Right cardiac atrium (tissue), 5 donors: ENCODE measurements around the gene NINJ2. TPM values are rescaled to one million over a fixed set of nuclear protein-coding genes. Genes with fewer than 3 reads are reported as not detected.

Source experiments
- ATAC-seq, 2 donors: fragments of 200-7000 bp; cut with Tn5 transposase; one replicate each; pipeline versions ENCODE4 v1.8.0 to v1.9.1; 2020; ENCODE audit warnings: moderate library complexity in 2 of 2, mild to moderate bottlenecking in 1 of 2
- DNase-seq, 3 donors: peaks; one replicate each; pipeline ENCODE4 v3.0.0-alpha.2; 2020
- H3K27ac ChIP-seq: one replicate; pipeline ENCODE4 v1.5.1; 2013; ENCODE audit warnings: mild to moderate bottlenecking, low read length, control low read depth, moderate library complexity
- H3K27me3 ChIP-seq: one replicate; pipeline ENCODE4 v1.6.1; 2013; ENCODE audit not compliant: control insufficient read depth, insufficient read depth
- H3K4me1 ChIP-seq: one replicate; pipeline ENCODE4 v1.6.1; 2013; ENCODE audit warnings: low read length; ENCODE audit not compliant: control insufficient read depth, insufficient read depth
- H3K4me3 ChIP-seq: one replicate; pipeline ENCODE4 v1.5.1; 2013; ENCODE audit warnings: low read length, control low read depth
- H3K9me3 ChIP-seq: one replicate; pipeline ENCODE4 v1.6.1; 2013; ENCODE audit warnings: low read length; ENCODE audit not compliant: control insufficient read depth
- WGBS: extraction: QIAGEN DNeasy Blood & Tissue Kit; methylation state at CpG from one replicate; pipeline ENCODE4 v1.1.7; 2013; 5-methylcytosine and 5-hydroxymethylcytosine counted together
- intact Hi-C, 4 donors: fragments of 100-400 bp; cut with DNase I; formaldehyde crosslinking; loops; one replicate each; pipeline versions ENCODE4 v1.11.0 to v1.14.0; 2022 to 2023
- polyA plus RNA-seq: library from polyadenylated mRNA; stranded (reverse); fragments of 200-250 nt; gene quantifications from one replicate; pipeline ENCODE4 v1.2.3, GENCODE V29; 2013
- total RNA-seq, 4 donors: library from RNA; stranded (reverse); fragmentation: NEBNext Ultra II Directional; extraction: Animal tissue kit (Norgen Biotek cat#: 25700); gene quantifications; one replicate each; pipeline ENCODE4 v1.2.1, GENCODE V29; 2021
- donor health status: healthy with polysubstance abuse.
- donor health status: DM: no; HTN: yes; CAD: no.
- donor health status: DM: no; HTN: no; CAD: no.
- donor health status: DM: no; HTN: yes; CAD: no; lungs with severe emphysema.
- donor health status: DM: yes; HTN: yes; CAD: no.

NINJ2 gene
- total and polyA plus RNA-seq, 5 donors, result 3.6 to 7.4 (median 5.5) TPM

- H3K4me3 ChIP-seq, result no peak overlapping the region
- no peaks in the 10 kb centered on the region for H3K9me3 ChIP-seq
- ATAC-seq (no peak), DNase-seq (no peak)
- intact Hi-C loops, result no loop called here
- H3K27me3 ChIP-seq, result no peaks in the 10 kb centered on the region
- 90% methylated on average over 3 of the region's 3 CpGs for WGBS
- H3K4me1 ChIP-seq, result peaks cover 27% of the 10 kb centered on the region
- H3K27ac ChIP-seq, result no peak overlapping the region
Observed at GRCh38 chr12:611721-612120, 51.5 kb downstream of the NINJ2 start.

DNA sequence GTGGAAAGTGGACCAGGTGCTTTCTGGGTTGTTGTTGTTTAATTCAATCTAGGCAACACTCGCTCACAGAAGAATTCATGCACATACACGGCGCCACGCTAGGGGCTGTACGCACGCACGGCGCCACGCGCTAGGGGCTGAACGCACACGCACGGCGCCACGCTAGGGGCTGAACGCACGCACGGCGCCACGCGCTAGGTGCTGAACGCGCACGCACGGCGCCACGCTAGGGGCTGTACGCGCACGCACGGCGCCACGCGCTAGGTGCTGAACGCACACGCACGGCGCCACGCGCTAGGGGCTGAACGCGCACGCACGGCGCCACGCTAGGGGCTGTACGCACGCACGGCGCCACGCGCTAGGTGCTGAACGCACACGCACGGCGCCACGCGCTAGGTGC, 54.3 kb downstream of the NINJ2 start:
- no peaks in the 10 kb centered on the region for H3K9me3 ChIP-seq
- peaks cover 17% of the 10 kb centered on the region for H3K4me1 ChIP-seq
- no peak for ATAC-seq
- no peak overlapping the region for H3K4me3 ChIP-seq
- intact Hi-C loops, result loop anchor here in 1 of 4 donors (5.0 kb wide), 1 partner anchor 33 kb away; no protein-coding TSS in a partner anchor
- no peaks in the 10 kb centered on the region for H3K27me3 ChIP-seq
- WGBS, result 95% methylated on average over 58 of the region's 58 CpGs
- H3K27ac ChIP-seq, result no peak overlapping the region
- DNase-seq, result no peak

DNA sequence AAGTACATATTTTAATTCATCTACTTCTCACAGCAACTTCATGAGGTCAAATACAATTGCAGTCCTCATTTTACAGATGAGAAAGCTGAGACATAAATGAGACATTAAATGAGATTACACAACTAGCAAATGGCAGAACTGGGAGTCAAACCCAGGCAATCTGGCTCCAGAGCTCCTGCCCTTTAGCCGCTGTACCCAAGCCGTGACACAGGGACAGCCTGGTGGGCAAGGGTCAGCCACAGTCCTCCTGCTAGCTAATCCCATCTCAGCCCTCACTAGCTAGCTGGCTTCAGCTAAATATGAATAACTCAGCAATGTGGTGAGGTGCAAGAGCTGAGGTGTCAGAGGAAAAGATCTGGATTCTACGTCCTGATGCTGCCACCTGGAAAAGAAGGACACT, 54.8 kb downstream of the NINJ2 start:
- no peak for DNase-seq
- intact Hi-C loops, result loop anchor here in 1 of 4 donors (5.0 kb wide), 1 partner anchor 34 kb away; no protein-coding TSS in a partner anchor
- H3K27ac ChIP-seq, result no peak overlapping the region
- 89% methylated on average over 3 of the region's 3 CpGs for WGBS
- peaks cover 16% of the 10 kb centered on the region for H3K4me1 ChIP-seq
- H3K27me3 ChIP-seq, result no peaks in the 10 kb centered on the region
- no peak overlapping the region for H3K4me3 ChIP-seq
- no peaks in the 10 kb centered on the region for H3K9me3 ChIP-seq
- ATAC-seq, result no peak

- Histone ChIP-seq H3K4me1 (peaks cover 16% of the 10 kb centered on the region), H3K9me3 (no peaks in the 10 kb centered on the region), H3K4me3 (no peak overlapping the region), H3K27me3 (no peaks in the 10 kb centered on the region), H3K27ac (peak overlapping the region; percentile 74)
- ATAC-seq (peak; percentile 74 to 78), DNase-seq (peak; percentile 81 to 89 (median 86))
- intact Hi-C loops, result loop anchor here in 1 of 4 donors (5.0 kb wide), 1 partner anchor 35 kb away; no protein-coding TSS in a partner anchor
- WGBS, result 9% methylated on average over 5 of the region's 5 CpGs
Observed at GRCh38 chr12:607541-608001, 55.7 kb downstream of the NINJ2 start.

- H3K4me1 ChIP-seq, result peaks cover 14% of the 10 kb centered on the region
- H3K4me3 ChIP-seq, result no peak overlapping the region
- ATAC-seq, result no peak
- DNase-seq, result no peak
- no peak overlapping the region for H3K27ac ChIP-seq
- intact Hi-C loops, result loop anchor here in 1 of 4 donors (5.0 kb wide), 1 partner anchor 37 kb away; no protein-coding TSS in a partner anchor
- no peaks in the 10 kb centered on the region for H3K9me3 ChIP-seq
- H3K27me3 ChIP-seq, result no peaks in the 10 kb centered on the region
- 68% methylated on average over 7 of the region's 7 CpGs for WGBS
Observed at GRCh38 chr12:604956-605355, 58.3 kb downstream of the NINJ2 start.

DNA sequence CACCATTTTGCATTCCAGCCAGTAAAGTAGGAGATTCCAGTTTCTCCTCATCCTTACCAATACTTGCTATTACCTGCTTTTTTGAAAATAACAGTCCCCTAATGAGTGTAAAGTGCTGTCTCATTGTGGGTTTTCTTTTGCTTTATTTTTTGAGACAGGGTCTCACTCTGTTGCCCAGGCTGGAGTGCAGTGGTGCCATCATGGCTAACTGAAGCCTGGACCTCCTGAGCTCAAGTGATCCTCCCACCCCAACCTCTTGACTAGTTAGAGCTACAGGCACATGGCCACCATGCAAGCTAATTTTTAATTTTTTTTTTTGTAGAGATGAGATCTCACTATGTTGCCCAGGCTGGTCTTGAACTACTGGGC, 60.6 kb downstream of the NINJ2 start:
- H3K9me3 ChIP-seq, result no peaks in the 10 kb centered on the region
- intact Hi-C loops, result no loop called here
- peaks cover 13% of the 10 kb centered on the region for H3K4me1 ChIP-seq
- no peak for ATAC-seq
- no peaks in the 10 kb centered on the region for H3K27me3 ChIP-seq
- no peak overlapping the region for H3K4me3 ChIP-seq
- no peak overlapping the region for H3K27ac ChIP-seq
- DNase-seq, result no peak

DNA sequence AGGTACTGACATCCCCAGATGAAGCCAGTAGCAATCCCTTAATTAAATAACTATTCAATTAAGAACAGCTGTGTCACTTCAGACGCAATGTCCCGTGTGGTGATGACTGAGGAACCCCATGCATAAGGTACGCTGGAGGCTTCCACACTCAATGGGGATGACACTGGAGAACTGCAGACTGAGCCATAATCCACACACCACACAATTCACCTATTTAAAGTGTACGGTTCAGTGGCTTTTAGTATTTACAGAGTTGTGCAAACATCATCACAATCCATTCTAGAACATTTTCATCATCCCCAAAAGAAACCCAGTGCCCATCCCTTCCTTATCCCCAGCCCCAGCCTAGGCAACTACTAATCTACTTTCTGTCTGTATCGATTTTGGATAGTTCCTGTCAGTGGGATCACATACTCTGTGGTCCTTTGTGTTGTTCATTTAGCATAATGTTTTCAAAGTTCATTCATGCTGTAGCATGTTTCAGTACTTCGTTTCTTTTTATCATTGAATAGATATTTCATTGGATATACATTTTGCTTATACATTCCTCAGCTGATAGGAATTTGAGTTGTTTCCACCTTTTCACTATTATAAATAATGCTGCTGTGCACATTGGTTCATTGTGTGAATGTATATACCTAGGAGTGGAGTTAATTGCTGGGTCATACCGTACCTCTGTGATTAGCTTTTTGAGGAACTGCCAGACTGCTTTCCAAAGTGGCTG, 61.1 kb downstream of the NINJ2 start:
- H3K4me3 ChIP-seq, result no peak overlapping the region
- no peaks in the 10 kb centered on the region for H3K27me3 ChIP-seq
- no peak for DNase-seq
- ATAC-seq, result no peak
- 73% methylated on average over 7 of the region's 7 CpGs for WGBS
- intact Hi-C loops, result no loop called here
- no peak overlapping the region for H3K27ac ChIP-seq
- peaks cover 12% of the 10 kb centered on the region for H3K4me1 ChIP-seq
- no peaks in the 10 kb centered on the region for H3K9me3 ChIP-seq

- DNase-seq, result peak in 1 of 3 donors; percentile 39
- H3K4me3 ChIP-seq, result no peak overlapping the region
- no peak overlapping the region for H3K27ac ChIP-seq
- no peaks in the 10 kb centered on the region for H3K27me3 ChIP-seq
- 94% methylated on average over 13 of the region's 13 CpGs for WGBS
- H3K9me3 ChIP-seq, result no peaks in the 10 kb centered on the region
- no peak for ATAC-seq
- intact Hi-C loops, result no loop called here
- H3K4me1 ChIP-seq, result peaks cover 8% of the 10 kb centered on the region
Observed at GRCh38 chr12:599756-600155, 63.5 kb downstream of the NINJ2 start.

DNA sequence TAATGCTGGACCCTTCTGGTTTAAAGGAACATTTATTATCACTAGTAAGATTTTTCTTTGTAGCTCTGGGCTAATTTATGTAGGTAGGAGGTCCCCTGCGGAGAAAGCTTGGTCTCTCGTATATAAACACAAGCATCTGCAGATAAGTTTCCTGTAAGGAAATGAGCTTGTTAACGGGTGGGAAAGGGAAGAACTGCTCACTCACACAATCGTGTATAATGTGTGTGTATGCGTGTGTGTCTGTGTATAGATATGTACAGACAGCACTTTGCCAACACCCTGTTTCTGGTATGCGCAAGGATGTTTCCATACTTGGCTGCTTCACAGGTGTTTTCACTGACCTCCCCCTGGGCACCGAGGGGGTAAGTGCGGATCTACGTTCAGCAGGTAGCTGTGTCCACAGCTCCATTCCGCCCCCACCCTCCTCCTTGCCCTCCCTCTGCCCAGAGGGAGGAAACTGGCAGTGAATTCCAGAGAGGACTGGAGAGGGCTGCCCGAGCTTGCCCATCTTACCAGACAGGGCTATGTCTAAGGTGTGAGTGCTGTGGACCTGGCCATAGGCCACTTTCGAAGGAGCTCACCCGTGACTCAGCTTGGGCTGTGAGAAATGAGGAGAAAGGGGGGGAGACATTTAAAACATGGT, 65.2 kb downstream of the NINJ2 start:
- intact Hi-C loops, result no loop called here
- peak; percentile 27 to 73 for ATAC-seq
- 45% methylated on average over 13 of the region's 13 CpGs for WGBS
- H3K4me3 ChIP-seq, result no peak overlapping the region
- H3K9me3 ChIP-seq, result no peaks in the 10 kb centered on the region
- H3K4me1 ChIP-seq, result peaks cover 8% of the 10 kb centered on the region
- DNase-seq, result peak in 1 of 3 donors; percentile 31
- no peak overlapping the region for H3K27ac ChIP-seq
- H3K27me3 ChIP-seq, result no peaks in the 10 kb centered on the region

GRCh38 chr12:593396-594270, 69.6 kb downstream of the NINJ2 start:
- 87% methylated on average over 7 of the region's 7 CpGs for WGBS
- intact Hi-C loops, result no loop called here
- no peaks in the 10 kb centered on the region for H3K27me3 ChIP-seq
- H3K9me3 ChIP-seq, result no peaks in the 10 kb centered on the region
- H3K4me3 ChIP-seq, result no peak overlapping the region
- H3K4me1 ChIP-seq, result peaks cover 14% of the 10 kb centered on the region
- peak overlapping the region; percentile 37 for H3K27ac ChIP-seq
- ATAC-seq, result no peak
- no peak for DNase-seq
